Measurements from ENCODE around the gene DDIT3.

DDIT3 gene

DNA sequence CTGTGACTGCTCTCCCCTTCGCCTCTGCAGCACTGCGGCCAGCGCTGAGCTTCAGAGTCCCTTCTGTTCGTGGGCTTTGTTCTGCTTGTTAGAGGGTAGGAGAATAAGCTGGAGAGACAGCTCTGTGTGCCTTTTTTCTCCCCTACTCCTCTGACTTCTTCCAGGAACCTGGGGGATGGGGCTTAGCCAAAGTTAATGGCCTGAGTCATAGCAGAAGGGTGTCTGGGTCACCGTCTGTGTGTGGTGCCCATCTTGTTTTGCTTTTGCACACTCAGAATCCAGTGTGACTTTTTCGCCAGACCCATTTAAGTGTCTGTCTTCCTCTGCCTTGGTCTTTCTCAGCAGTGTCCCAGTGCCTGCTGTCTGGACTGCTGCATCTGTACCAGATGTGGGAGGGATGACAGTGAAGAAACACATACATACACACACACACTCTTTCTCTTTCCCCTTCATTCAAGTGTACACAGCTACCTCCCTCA lies 32.6 kb upstream of the DDIT3 start:
- intact Hi-C loops (cut with DNase I; ENCODE audit: low total_unique reads): no loop called here
- Histone ChIP-seq H3K27ac (no peak overlapping the region), H3K4me1 (peaks cover 0 to 12% (median 9%) of the 10 kb centered on the region in 4 donors), H3K27me3 (peaks cover 0 to 29% of the 10 kb centered on the region in 2 donors), H3K9me3 (no peaks in the 10 kb centered on the region), H3K36me3 (no peaks in the 10 kb centered on the region), H3K4me3 (no peak overlapping the region)
- TF ChIP-seq, protein P1, sequence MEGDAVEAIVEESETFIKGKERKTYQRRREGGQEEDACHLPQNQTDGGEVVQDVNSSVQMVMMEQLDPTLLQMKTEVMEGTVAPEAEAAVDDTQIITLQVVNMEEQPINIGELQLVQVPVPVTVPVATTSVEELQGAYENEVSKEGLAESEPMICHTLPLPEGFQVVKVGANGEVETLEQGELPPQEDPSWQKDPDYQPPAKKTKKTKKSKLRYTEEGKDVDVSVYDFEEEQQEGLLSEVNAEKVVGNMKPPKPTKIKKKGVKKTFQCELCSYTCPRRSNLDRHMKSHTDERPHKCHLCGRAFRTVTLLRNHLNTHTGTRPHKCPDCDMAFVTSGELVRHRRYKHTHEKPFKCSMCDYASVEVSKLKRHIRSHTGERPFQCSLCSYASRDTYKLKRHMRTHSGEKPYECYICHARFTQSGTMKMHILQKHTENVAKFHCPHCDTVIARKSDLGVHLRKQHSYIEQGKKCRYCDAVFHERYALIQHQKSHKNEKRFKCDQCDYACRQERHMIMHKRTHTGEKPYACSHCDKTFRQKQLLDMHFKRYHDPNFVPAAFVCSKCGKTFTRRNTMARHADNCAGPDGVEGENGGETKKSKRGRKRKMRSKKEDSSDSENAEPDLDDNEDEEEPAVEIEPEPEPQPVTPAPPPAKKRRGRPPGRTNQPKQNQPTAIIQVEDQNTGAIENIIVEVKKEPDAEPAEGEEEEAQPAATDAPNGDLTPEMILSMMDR (IDR thresholded peaks at IDR 0.05): no peak
- no peak for DNase-seq

DNA sequence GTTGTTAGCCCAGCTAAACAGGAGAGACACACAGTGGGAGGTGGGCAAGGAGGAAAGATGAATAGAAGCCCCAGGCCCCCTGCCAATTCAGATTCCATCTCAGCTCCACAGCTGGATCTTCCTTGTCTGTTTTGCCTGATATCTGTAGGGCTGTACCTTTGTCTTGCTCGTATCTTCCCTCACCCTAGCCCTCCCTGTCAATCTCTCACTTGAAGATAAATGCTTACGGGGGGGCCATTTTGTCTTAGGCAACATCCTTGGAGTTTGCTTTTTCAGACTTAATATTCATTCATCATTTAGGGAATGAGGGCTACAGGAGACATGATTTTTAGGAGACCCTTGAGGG lies 32.0 kb upstream of the DDIT3 start:
- intact Hi-C loops (cut with DNase I; ENCODE audit: low total_unique reads): no loop called here
- peaks cover 0 to 29% of the 10 kb centered on the region in 2 donors for H3K27me3 ChIP-seq
- no peak overlapping the region for H3K27ac ChIP-seq
- no peak for DNase-seq
- H3K4me3 ChIP-seq: no peak overlapping the region
- no peaks in the 10 kb centered on the region for H3K9me3 ChIP-seq
- TF ChIP-seq, protein P1 (IDR thresholded peaks at IDR 0.05): no peak
- H3K36me3 ChIP-seq: no peaks in the 10 kb centered on the region
- H3K4me1 ChIP-seq: peaks cover 0 to 12% (median 9%) of the 10 kb centered on the region in 4 donors

DNA sequence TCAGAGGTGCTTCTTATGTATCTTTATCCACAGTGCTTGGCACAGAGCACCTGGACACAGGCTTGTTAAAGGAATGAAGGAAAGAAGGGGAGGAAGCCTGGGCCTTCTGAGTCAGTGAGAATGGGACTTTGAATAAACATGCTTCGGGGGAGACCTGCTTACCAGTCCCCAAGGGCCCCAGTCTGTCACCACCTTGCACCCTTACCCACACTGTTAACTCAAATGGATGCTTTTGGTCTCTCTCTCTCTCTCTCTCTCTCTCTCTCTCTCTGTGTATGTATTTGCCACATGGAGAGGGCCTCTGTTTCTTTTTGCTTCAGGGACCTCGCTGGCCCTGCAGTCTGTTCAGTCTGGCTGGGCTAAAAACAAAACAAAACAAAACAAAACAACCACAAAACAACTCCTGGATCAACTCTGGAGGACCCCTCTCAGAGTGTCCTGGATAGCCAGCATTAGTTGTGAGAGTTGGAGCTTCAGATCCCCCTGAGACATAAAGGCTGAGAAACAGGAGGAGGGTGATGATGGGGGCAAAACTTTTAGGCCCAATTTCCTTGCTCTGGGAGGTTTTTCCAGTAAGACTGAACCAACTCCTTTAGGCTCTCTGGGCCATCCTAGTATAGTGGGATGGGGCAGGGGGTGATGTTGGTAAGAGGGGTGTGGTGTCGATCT lies 31.5 kb upstream of the DDIT3 start:
- intact Hi-C loops (cut with DNase I; ENCODE audit: low total_unique reads): no loop called here
- peaks cover 0 to 12% (median 9%) of the 10 kb centered on the region in 4 donors for H3K4me1 ChIP-seq
- no peaks in the 10 kb centered on the region for H3K9me3 ChIP-seq
- no peaks in the 10 kb centered on the region for H3K36me3 ChIP-seq
- TF ChIP-seq, protein P1 (IDR thresholded peaks at IDR 0.05): no peak
- peaks cover 0 to 29% of the 10 kb centered on the region in 2 donors for H3K27me3 ChIP-seq
- DNase-seq: peak in 1 of 2 donors; percentile 23
- no peak overlapping the region for H3K27ac ChIP-seq
- no peak overlapping the region for H3K4me3 ChIP-seq

DNA sequence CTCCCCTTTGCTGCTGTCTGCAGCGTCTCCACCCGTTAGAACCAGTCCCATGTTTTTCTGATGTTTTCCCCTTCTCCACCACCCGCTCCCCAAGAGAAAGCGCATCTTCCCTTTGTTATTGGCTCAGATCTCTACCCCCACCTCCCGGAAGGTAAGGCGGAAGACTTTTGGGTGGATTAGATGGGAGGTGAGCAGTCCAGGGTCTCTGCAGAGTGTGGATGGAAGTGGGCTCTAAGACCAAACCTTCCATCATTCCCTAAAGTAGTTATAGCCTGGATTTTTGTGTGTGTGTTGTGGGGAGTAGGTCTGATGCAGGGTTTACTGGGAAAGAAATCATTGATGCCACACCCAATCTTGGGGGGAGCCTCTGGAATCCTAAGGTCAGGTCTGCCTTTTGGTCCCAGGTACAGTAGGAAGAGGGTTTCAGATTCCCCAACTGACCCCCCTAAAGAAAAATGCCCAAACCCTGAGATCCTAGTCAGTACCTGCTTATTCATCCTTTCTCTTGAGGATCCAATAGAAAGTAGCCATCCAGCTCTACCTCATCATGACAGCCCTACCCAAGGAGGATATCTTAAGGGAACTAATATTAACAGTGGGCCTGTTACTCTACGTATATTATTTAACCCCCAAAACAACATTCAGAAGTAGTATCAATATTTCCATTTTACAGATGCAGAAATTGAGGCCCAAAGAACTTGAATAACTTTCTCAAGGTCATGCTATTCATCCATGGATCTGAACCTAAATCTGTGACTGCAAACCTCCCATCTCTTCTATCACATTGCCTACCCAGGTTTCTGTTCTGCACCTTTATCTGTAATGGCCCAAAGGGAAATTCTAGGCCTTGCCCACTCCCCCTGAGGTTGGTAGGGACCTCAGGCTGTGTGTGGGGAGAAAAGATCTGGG lies 30.6 kb upstream of the DDIT3 start:
- Histone ChIP-seq H3K27me3 (peaks cover 0 to 29% of the 10 kb centered on the region in 2 donors), H3K4me1 (peaks cover 0 to 17% (median 14%) of the 10 kb centered on the region in 4 donors), H3K36me3 (no peaks in the 10 kb centered on the region), H3K9me3 (no peaks in the 10 kb centered on the region), H3K27ac (no peak overlapping the region), H3K4me3 (peak overlapping the region; percentile 41 to 45)
- DNase-seq: peak in 1 of 2 donors; percentile 12
- TF ChIP-seq, protein P1 (IDR thresholded peaks at IDR 0.05): no peak
- intact Hi-C loops (cut with DNase I; ENCODE audit: low total_unique reads): no loop called here

DNA sequence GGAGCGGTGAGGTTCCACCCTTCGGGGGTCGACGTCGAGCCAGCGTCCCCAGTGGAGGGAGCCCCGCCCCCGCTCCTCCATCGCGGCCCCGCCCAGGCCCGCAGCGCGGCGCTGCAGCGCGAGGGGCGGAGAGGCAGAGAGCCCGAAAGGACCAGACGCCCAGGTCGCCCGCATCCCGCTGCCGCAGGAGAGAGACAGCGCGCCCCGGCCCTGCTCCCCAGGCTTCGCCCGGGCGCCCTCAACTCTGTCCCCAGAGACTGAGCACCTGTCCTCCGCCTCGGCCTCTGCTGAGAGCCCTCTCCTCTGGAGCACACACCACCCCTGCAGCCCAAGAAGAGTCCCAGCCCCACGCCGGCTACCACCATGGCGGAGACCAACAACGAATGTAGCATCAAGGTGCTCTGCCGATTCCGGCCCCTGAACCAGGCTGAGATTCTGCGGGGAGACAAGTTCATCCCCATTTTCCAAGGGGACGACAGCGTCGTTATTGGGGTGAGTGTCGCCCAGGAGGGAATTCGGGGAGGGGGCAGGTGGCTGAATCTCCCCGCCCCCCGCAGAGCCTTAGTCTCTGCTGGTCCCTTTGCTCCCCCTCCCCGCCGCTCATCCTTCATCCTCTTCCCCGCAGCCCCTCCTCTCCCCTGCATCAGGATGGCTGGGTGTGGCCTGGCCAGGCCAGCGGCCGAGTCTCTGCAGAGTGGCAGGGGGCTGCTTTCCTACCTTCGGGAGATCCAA lies 29.8 kb upstream of the DDIT3 start, which contains the start of gene KIF5A:
KIF5A (plus strand) TSS at position 136 of the 732 bp plus-strand sequence; CDS start at position 364, 228 bp downstream.
- H3K27me3 ChIP-seq: peaks cover 0 to 29% of the 10 kb centered on the region in 2 donors

More for the DNA sequence above, 29.8 kb upstream of the DDIT3 start, which contains the start of gene KIF5A:
- Histone ChIP-seq H3K36me3 (no peaks in the 10 kb centered on the region), H3K9me3 (no peaks in the 10 kb centered on the region), H3K4me3 (peak within 1 kb of the TSS; percentile 41 to 45), H3K4me1 (peaks cover 0 to 25% (median 22%) of the 10 kb centered on the region in 4 donors), H3K27ac (peak within 1 kb of the TSS in 1 of 2 donors; percentile 11)
- intact Hi-C loops (cut with DNase I; ENCODE audit: low total_unique reads): no loop called here
- DNase-seq: peak in 1 of 2 donors; percentile 67
- TF ChIP-seq, protein P1 (IDR thresholded peaks at IDR 0.05): no peak

Data from tibial artery (tissue), 4 donors.